Osteoblast (primary cell): Measurements from ENCODE around the gene CHRNG. TPM values are rescaled to one million over a fixed set of nuclear protein-coding genes. Genes with fewer than 3 reads are reported as not detected.

Experiments used
- DNase-seq: peaks from one replicate; pipeline ENCODE4 v3.0.0; 2011; ENCODE audit warnings: low spot score, mixed read lengths; ENCODE audit not compliant: insufficient read length; ENCODE audit errors: missing footprints
- H2AFZ ChIP-seq: 2 replicates; pipeline ENCODE4 v1.6.0; 2011; ENCODE audit warnings: mild to moderate bottlenecking, low read length
- H3K27ac ChIP-seq: 2 replicates; pipeline ENCODE4 v1.5.1; 2011; ENCODE audit warnings: mild to moderate bottlenecking, low read depth, low read length, moderate library complexity
- H3K27me3 ChIP-seq: 2 replicates; pipeline ENCODE4 v1.6.0; 2012; ENCODE audit warnings: mild to moderate bottlenecking, control low read depth, inconsistent platforms, low read length, moderate library complexity; ENCODE audit not compliant: insufficient read depth
- H3K36me3 ChIP-seq: 2 replicates; pipeline ENCODE4 v1.5.1; 2011; ENCODE audit warnings: mild to moderate bottlenecking, low read length, control low read depth, moderate library complexity; ENCODE audit not compliant: insufficient read depth
- H3K4me1 ChIP-seq: 2 replicates; pipeline ENCODE4 v1.5.1; 2011; ENCODE audit warnings: mild to moderate bottlenecking, low read length, control low read depth, moderate library complexity; ENCODE audit not compliant: insufficient read depth
- H3K4me2 ChIP-seq: 2 replicates; pipeline ENCODE4 v1.6.0; 2011; ENCODE audit warnings: mild to moderate bottlenecking, low read length; ENCODE audit not compliant: insufficient read depth
- H3K4me3 ChIP-seq: fragments of 200-600 bp; sonication (generic); 3 replicates; pipeline ENCODE4 v1.5.1; 2012; ENCODE audit warnings: mild to moderate bottlenecking, low read length, inconsistent platforms; ENCODE audit not compliant: insufficient read depth
- H3K79me2 ChIP-seq: 2 replicates; pipeline ENCODE4 v1.6.0; 2012; ENCODE audit warnings: mild to moderate bottlenecking, low read length, control low read depth, inconsistent platforms; ENCODE audit not compliant: insufficient read depth
- H3K9me3 ChIP-seq: 2 replicates; pipeline ENCODE4 v1.5.1; 2011; ENCODE audit warnings: low read depth, low read length, control low read depth
- H4K20me1 ChIP-seq: 2 replicates; pipeline ENCODE4 v1.6.0; 2012; ENCODE audit warnings: mild to moderate bottlenecking, low read length, control low read depth; ENCODE audit not compliant: insufficient read depth
- CTCF ChIP-seq: IDR thresholded peaks from 2 replicates; pipeline ENCODE4 v1.5.1; 2011; ENCODE audit warnings: mild to moderate bottlenecking, low read depth, low read length, moderate library complexity; ENCODE audit errors: extremely low read depth
- total RNA-seq: library from RNA; depleted of rRNA; stranded (reverse); fragments of >200 nt; gene quantifications from 2 replicates; pipeline ENCODE4 v1.2.3, GENCODE V29; 2012

Gene CHRNG
- total RNA-seq, 1 donor: not detected

- peak overlapping the region; percentile 86 for H3K4me3 ChIP-seq
- H3K27ac ChIP-seq: peak overlapping the region; percentile 95
- H3K36me3 ChIP-seq: peaks cover 24% of the 10 kb centered on the region
- peaks cover 74% of the 10 kb centered on the region for H3K79me2 ChIP-seq
- H3K4me1 ChIP-seq: peaks cover 13% of the 10 kb centered on the region
- H3K4me2 ChIP-seq: peak overlapping the region; percentile 96
- no peak for DNase-seq
- no peaks in the 10 kb centered on the region for H3K27me3 ChIP-seq
- no peaks in the 10 kb centered on the region for H3K9me3 ChIP-seq
- peak overlapping the region; percentile 83 for H2AFZ ChIP-seq
- no peak for TF ChIP-seq CTCF
- peaks cover 38% of the 10 kb centered on the region for H4K20me1 ChIP-seq
Measured at GRCh38 chr2:232551250-232551638, 11.8 kb downstream of the CHRNG start.

GRCh38 chr2:232551776-232552175 lies 12.3 kb downstream of the CHRNG start:
- H3K9me3 ChIP-seq: no peaks in the 10 kb centered on the region
- no peak for TF ChIP-seq CTCF
- peak overlapping the region; percentile 95 for H3K27ac ChIP-seq
- H2AFZ ChIP-seq: no peak overlapping the region
- H3K36me3 ChIP-seq: peaks cover 29% of the 10 kb centered on the region
- H3K27me3 ChIP-seq: no peaks in the 10 kb centered on the region
- peaks cover 80% of the 10 kb centered on the region for H3K79me2 ChIP-seq
- peaks cover 13% of the 10 kb centered on the region for H3K4me1 ChIP-seq
- DNase-seq: no peak
- H3K4me3 ChIP-seq: peak overlapping the region; percentile 86
- peak overlapping the region; percentile 96 for H3K4me2 ChIP-seq
- peaks cover 42% of the 10 kb centered on the region for H4K20me1 ChIP-seq

GRCh38 chr2:232556426-232556825 lies 16.9 kb downstream of the CHRNG start:
- Histone ChIP-seq H4K20me1 (peaks cover 47% of the 10 kb centered on the region), H3K4me1 (peaks cover 6% of the 10 kb centered on the region), H3K27me3 (no peaks in the 10 kb centered on the region), H3K79me2 (peaks cover 75% of the 10 kb centered on the region), H3K4me2 (no peak overlapping the region), H2AFZ (no peak overlapping the region), H3K27ac (peak overlapping the region; percentile 0), H3K36me3 (peaks cover 69% of the 10 kb centered on the region), H3K4me3 (no peak overlapping the region), H3K9me3 (no peaks in the 10 kb centered on the region)
- no peak for DNase-seq
- TF ChIP-seq CTCF: no peak

GRCh38 chr2:232562515-232563151 lies 23.1 kb downstream of the CHRNG start:
- Histone ChIP-seq H3K27ac (peak overlapping the region; percentile 52), H3K27me3 (no peaks in the 10 kb centered on the region), H4K20me1 (peaks cover 4% of the 10 kb centered on the region), H3K4me3 (no peak overlapping the region), H3K79me2 (peaks cover 22% of the 10 kb centered on the region), H3K36me3 (peaks cover 80% of the 10 kb centered on the region), H3K9me3 (no peaks in the 10 kb centered on the region), H2AFZ (no peak overlapping the region), H3K4me2 (no peak overlapping the region), H3K4me1 (peaks cover 6% of the 10 kb centered on the region)
- no peak for DNase-seq
- TF ChIP-seq CTCF: no peak
